GM12891 (cell line): ENCODE measurements around the gene UBE2D4.
"Not testable (repeated sequence)": the region's sequence is repeated elsewhere in the genome, so short reads cannot be mapped to it uniquely, and the experiment has no call there.

Experiments used
- DNase-seq: peaks from one replicate; pipeline ENCODE4 v3.0.0; 2011; ENCODE audit warnings: low spot score; ENCODE audit not compliant: insufficient read length
- FAIRE-seq: peaks from 2 replicates; lab custom pipeline; 2011; peaks lifted over from hg19 to GRCh38; lab: Jason Lieb, UNC
- PAX5 ChIP-seq: IDR thresholded peaks from 2 replicates; pipeline ENCODE4 v1.6.1; 2011; ENCODE audit warnings: low read length, moderate library complexity, mild to moderate bottlenecking; ENCODE audit not compliant: insufficient read depth, severe bottlenecking
- POLR2A ChIP-seq: IDR thresholded peaks from 2 replicates; pipeline ENCODE4 v1.6.1; 2011; ENCODE audit warnings: low read depth, low read length, control low read depth
- POLR2AphosphoS5 ChIP-seq: IDR thresholded peaks from 2 replicates; pipeline ENCODE4 v1.6.1; 2011; ENCODE audit warnings: low read depth, low read length, control low read depth
- POU2F2 ChIP-seq: IDR thresholded peaks from 2 replicates; pipeline ENCODE4 v1.6.1; 2011; ENCODE audit warnings: low read depth, mild to moderate bottlenecking, control low read depth, low read length, moderate library complexity
- SPI1 ChIP-seq: IDR thresholded peaks from 2 replicates; pipeline ENCODE4 v1.6.1; 2011; ENCODE audit warnings: low read depth, low read length, control low read depth
- TAF1 ChIP-seq: IDR thresholded peaks from 2 replicates; pipeline ENCODE4 v1.6.1; 2011; ENCODE audit warnings: low read depth, low read length, control low read depth

The UBE2D4 gene

GRCh38 chr7:43888993-43889945, 37.0 kb upstream of the UBE2D4 start:
- DNase-seq: no peak
- no peak for FAIRE-seq
- TF ChIP-seq PAX5 (no peak), POLR2AphosphoS5 (no peak), POU2F2 (no peak), TAF1 (no peak), SPI1 (no peak), POLR2A (no peak)

- DNase-seq (no peak), FAIRE-seq (no peak)
- no peak for TF ChIP-seq POU2F2
- TF ChIP-seq POLR2A: no peak
- no peak for TF ChIP-seq SPI1
- TF ChIP-seq POLR2AphosphoS5: no peak
- no peak for TF ChIP-seq TAF1
- TF ChIP-seq PAX5: no peak
These were observed 35.8 kb upstream of the UBE2D4 start for GRCh38 chr7:43890468-43890867.

GRCh38 chr7:43891069-43891955, 34.9 kb upstream of the UBE2D4 start:
- DNase-seq (no peak), FAIRE-seq (no peak)
- TF ChIP-seq POLR2AphosphoS5: no peak
- TF ChIP-seq SPI1: no peak
- TF ChIP-seq TAF1: no peak
- TF ChIP-seq POU2F2: no peak
- TF ChIP-seq POLR2A: no peak
- TF ChIP-seq PAX5: no peak

GRCh38 chr7:43895847-43896415, 30.3 kb upstream of the UBE2D4 start:
- TF ChIP-seq POLR2AphosphoS5 (no peak), POLR2A (no peak), PAX5 (no peak), SPI1 (no peak), POU2F2 (no peak), TAF1 (no peak)
- FAIRE-seq: no peak
- no peak for DNase-seq

- not testable (repeated sequence) for FAIRE-seq
These were observed 27.7 kb upstream of the UBE2D4 start for GRCh38 chr7:43898571-43898970.

GRCh38 chr7:43902542-43903054, 23.6 kb upstream of the UBE2D4 start:
- no peak for DNase-seq
- TF ChIP-seq TAF1 (no peak), PAX5 (no peak), POLR2AphosphoS5 (no peak), POLR2A (no peak), POU2F2 (no peak), SPI1 (no peak)
- no peak for FAIRE-seq

More at GRCh38 chr7:43898571-43898970, 27.7 kb upstream of the UBE2D4 start:
- DNase-seq: not testable (repeated sequence)

GRCh38 chr7:43904533-43905208, 21.6 kb upstream of the UBE2D4 start:
- TF ChIP-seq POU2F2: no peak
- TF ChIP-seq POLR2A: no peak
- no peak for TF ChIP-seq POLR2AphosphoS5
- no peak for TF ChIP-seq TAF1
- TF ChIP-seq PAX5: no peak
- no peak for TF ChIP-seq SPI1
- FAIRE-seq (no peak), DNase-seq (no peak)

GRCh38 chr7:43905209-43905946, 20.9 kb upstream of the UBE2D4 start:
- no peak for TF ChIP-seq POU2F2
- DNase-seq (no peak), FAIRE-seq (no peak)

- no peak for TF ChIP-seq SPI1
- no peak for TF ChIP-seq POLR2AphosphoS5
- TF ChIP-seq POU2F2: no peak
- TF ChIP-seq TAF1: no peak
- TF ChIP-seq POLR2A: no peak
- TF ChIP-seq PAX5: no peak
- no peak for FAIRE-seq
These were observed 20.3 kb upstream of the UBE2D4 start for GRCh38 chr7:43905956-43906330.

More at GRCh38 chr7:43905956-43906330, 20.3 kb upstream of the UBE2D4 start:
- peak; percentile 47 for DNase-seq
